GM19467 (cell line): ENCODE results near the gene TUBG1.

Experiments
- ATAC-seq: cut with Tn5 transposase; IDR thresholded peaks from one replicate; pipeline ENCODE4 v1.9.1; 2021; ENCODE audit warnings: mild to moderate bottlenecking, moderate library complexity; ENCODE audit not compliant: unreplicated experiment

TUBG1 gene

DNA sequence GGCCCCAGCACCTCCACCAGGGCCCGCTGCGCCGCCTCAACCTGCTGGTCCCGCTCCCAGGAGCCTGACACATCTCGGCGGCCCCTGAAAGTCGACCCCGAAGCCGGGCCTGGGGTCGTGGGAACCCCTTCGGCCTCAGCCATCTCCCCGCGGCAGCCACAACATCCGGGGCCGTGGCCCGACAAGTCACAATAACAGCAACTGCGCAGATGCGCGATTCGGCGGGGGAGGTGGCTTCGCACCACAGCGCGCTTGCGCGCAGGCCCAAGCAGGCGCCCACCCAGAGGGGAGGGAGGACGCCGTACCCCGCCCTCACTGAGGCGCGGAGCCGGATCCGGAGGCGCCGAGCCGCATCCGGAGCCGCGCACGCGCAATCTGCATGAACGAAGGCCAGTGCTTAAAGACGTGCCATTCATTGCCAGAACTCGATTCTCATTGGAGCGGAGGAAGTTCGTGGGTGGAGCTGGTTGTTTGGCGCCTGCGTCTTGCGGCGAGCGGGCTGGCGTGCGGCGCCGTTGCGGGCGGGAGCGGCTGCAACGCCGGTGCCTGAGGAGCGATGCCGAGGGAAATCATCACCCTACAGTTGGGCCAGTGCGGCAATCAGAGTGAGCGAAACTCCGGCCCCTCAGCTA, at the start of gene TUBG1, which contains the start of gene RETREG3:
TUBG1 (plus strand) TSS at position 502 of the 632 bp plus-strand sequence; CDS start at position 557, 55 bp downstream.
RETREG3 (minus strand) TSS at position 193 of the 632 bp plus-strand sequence; CDS start at position 143, 50 bp downstream.
- ATAC-seq, result peak; percentile 86

DNA sequence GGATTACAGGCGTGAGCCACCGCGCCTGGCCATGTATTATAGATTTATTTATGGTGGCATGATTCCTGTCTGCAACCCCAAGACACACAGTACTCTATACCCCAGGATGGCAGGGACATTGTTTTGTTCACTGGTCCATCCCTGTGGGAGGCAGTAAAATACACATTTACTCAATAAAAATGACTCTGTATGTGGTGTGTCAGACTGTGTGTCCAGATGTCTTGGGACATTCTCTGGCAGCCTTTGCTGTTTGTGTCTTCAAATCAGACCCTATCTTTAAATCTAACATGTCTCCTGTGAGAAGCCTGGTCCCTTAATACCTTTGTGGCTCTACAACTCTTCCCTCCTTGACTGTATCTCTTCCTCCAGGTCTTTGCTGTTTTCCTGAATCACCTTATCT, 49.2 kb upstream of the TUBG1 start:
- no peak for ATAC-seq

DNA sequence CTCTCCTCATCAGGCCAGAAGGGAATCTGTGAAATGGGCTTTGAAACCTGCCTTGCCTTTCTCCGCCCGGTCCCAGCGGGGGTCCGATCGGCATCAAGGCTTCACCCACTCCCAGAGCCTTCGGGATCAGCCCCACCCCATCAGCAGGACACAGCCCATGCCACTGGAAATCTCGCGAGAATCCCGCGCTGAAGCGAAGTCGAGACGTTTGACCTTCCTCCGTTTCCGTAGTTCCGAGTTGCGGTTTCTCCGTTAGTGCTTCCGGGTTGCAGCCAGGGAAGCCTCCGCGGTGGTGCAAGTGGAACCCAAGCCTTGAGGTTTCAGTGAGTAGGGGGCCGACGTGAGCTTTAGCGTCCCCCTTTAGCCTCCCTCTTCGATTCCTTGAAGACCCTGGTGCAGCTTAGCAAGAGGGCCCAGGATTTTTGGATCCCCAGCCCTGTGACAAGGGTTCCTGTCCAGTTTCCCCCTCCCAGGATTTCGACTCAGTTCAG, 47.5 kb upstream of the TUBG1 start, which contains the start of gene COASY:
COASY (plus strand) TSS at position 252 of the 491 bp plus-strand sequence. CDS start 475 bp downstream, outside the sequence.
- ATAC-seq, result no peak

DNA sequence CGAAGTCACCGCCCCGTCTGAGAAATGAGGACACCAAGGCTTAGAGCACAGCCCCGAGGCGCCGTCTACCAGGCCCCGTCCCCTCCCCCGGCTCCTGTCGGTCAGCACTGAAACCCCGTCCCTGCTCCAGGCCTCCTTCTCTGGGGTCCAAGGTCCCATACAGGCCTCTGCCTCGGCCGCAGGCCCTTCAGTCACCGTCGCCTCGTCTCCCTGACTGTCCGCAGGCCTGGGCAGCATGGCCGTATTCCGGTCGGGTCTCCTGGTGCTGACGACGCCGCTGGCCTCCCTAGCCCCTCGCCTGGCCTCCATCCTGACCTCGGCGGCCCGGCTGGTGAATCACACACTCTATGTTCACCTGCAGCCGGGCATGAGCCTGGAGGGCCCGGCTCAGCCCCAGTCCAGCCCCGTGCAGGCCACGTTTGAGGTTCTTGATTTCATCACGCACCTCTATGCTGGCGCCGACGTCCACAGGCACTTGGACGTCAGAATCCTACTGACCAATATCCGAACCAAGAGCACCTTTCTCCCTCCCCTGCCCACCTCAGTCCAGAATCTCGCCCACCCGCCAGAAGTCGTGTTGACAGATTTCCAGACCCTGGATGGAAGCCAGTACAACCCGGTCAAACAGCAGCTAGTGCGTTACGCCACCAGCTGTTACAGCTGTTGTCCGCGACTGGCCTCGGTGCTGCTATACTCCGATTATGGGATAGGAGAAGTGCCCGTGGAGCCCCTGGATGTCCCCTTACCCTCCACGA, 46.9 kb upstream of the TUBG1 start:
- no peak for ATAC-seq

DNA sequence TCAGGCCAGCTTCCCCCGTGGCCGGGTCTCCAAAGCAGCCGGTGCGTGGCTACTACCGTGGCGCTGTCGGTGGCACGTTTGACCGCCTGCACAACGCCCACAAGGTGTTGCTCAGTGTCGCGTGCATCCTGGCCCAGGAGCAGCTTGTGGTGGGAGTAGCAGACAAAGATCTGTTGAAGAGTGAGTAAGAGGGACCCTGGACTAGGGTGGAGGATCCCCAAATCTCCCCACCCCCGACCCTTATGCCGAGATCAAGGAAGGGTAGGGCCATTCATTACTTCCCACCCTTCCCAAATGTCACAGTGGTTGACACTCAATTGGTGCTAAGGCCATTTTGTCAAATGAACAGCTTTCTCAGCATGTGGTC, 46.4 kb upstream of the TUBG1 start:
- no peak for ATAC-seq

DNA sequence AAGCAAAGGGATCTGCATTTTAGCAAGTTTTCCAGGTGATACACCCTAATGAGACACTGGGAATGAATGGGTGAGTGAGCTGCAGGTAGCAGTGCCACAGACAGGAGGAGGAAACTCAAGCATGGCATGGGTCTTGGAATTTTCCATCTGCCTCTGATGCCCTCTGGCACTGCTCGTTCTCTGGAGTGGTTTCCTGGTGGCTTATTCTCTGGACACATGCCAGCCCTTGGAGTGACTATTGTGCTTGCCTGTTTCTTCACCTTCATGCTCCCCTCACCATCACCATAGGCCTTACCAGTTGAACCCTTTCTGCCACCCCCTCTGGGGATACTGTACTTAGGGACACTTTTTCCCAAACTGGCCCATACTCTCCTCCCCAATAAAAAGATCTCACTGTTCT, 45.9 kb upstream of the TUBG1 start:
- ATAC-seq, result no peak

DNA sequence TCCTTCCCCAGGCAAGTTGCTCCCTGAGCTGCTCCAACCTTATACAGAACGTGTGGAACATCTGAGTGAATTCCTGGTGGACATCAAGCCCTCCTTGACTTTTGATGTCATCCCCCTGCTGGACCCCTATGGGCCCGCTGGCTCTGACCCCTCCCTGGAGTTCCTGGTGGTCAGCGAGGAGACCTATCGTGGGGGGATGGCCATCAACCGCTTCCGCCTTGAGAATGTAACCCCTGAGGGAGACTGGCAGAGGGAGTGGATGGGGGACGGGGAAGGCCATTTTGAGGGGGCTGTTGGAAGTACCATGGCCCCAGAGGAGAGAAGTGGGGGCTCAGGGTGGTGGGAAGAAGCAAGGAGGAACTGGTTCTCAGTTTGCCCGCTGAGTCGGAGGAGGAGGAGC, 45.5 kb upstream of the TUBG1 start:
- ATAC-seq, result no peak

DNA sequence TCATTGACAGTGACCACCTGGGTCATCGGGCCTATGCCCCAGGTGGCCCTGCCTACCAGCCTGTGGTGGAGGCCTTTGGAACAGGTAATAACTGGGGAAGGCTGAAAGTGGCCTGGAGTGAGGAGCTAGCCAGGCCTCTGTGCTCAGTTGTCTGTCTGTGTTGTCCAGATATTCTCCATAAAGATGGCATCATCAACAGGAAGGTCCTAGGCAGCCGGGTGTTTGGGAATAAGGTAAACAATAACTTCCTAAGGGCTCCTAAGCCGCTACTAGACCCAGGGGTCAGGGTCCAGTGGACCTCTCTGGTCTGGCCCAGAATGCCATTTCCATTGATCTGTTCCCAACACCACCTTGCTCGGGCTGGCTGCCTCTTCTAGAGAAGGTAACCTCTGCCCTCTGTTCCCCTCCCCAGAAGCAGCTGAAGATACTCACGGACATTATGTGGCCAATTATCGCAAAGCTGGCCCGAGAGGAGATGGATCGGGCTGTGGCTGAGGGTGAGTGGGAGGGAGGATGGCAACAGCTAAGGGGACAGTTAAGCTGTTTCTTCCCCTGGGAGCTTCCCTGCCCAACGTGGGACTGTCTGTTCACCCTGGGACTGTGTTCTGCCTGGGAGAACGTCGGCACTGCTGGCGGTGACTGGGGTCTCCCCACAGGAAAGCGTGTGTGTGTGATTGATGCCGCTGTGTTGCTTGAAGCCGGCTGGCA, 44.5 kb upstream of the TUBG1 start:
- ATAC-seq, result no peak

DNA sequence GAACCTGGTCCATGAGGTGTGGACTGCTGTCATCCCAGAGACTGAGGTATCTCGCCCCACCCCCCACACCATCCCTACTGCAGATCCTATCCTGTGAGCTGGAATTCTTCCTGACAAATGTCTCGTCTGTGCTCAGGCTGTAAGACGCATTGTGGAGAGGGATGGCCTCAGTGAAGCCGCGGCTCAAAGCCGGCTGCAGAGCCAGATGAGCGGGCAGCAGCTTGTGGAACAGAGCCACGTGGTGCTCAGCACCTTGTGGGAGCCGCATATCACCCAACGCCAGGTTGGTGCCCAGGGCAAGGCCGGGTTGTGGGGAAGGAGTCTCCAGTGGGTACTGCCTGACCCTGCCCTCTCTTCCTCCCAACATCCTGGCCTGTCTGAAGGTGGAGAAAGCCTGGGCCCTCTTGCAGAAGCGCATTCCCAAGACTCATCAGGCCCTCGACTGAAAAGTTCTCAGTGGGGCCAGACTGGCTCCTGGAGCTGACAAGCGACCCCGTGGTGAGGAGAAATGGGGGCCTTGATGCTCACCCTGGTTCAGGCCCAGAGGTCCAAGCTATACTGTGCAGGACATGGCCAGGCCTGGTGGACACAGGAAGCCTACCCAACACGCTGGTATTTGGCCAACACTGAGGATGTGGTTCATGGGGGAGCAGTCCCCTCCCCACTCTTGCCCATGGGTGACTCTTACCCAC, 43.8 kb upstream of the TUBG1 start:
- no peak for ATAC-seq

DNA sequence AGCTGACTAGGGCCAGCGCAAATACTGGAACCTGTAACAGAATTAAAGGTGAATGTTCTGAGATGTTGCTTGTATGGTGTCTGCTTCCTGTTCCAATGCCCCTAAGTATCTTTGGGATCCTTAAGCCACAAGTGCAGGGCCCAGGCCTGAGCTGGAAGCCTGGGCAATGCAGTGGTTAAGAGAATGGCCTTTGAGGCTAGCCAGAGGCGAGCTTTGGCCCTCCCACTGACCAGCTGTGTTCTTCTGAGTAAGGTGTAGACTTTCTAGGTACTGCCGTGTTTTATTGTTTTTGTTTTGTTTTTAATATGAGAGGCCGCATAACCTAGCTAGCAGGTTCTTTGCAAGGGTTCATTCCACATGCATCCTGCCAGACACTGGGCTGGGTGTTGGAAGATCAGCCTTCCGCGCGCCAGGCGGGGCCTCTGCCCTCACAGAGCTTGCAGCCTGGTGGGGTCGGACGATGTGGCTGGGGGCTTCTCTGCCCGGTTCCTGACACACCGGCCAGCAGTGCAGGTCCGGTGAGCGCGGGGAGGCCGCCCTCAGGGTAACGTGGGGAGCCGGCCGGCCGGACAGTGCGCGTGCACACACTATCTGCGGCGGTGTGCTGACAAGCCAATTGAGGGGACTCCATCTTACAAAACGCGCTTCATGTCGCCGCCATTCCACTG, 43.1 kb upstream of the TUBG1 start:
- ATAC-seq, result no peak

DNA sequence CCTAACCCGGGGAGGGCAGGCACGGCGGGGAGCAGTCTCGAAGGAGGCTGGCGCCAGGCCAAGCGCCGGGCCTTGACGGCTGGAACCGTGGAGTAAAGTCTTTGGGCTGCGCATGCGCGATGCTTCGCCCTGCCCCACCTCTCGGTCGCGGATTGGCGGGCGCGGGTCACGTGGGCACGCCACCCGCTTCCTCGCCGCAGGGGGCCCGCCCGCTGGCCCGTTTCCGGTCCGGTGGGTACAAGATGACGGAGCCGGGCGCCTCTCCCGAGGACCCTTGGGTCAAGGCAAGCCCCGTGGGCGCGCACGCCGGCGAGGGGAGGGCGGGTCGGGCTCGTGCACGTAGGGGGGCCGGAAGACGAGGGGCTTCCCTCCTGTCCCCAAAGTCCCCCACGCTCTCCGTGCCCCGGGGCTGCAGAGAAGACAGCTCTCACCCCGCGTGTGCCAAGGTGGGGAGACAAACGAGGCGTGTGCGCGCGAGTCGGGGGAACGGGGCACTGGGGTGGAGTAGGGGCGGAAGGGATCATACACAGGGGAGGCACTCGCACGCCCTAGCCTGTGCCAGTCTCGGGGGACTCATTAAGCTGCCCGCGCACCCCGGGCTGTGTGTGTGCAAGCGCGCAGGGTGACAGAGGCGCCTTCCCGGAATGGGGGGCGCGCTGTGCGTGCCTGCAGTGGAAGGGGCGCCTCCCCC, 42.5 kb upstream of the TUBG1 start, which contains the start of gene MLX:
MLX (plus strand) TSS at position 218 of the 691 bp plus-strand sequence; CDS start at position 243, 25 bp downstream.
- ATAC-seq, result peak; percentile 64

DNA sequence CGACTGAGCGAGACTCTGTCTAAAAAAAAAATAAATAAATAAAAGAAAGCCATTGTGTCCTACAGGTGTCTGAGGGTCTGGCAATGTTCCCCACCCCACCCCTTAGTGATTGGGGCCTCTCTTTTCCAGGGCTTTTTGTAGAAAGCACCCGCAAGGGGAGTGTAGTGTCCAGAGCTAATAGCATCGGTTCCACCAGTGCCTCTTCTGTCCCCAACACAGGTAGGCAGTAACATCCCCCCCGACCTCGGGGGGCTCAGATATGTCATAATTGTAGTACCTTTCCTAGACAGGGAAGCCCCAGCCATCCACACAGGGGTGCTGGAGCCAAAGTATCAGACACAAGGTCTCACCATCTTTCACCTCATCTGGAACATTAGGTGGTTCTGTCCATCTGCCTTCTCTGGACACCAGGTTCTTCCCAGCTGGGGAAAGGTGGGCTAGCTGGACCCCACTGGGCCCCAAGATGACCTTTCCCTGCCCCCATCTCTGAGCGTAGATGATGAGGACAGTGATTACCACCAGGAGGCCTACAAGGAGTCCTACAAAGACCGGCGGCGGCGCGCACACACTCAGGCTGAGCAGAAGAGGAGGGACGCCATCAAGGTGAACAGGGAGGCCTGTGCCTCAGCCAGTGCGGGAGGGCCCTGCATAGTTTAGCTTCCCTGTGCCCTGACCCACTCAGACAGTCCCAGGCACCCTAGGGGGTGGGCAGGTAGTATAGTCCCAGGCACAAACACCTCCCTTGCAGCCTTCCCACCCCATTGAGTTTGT, 41.0 kb upstream of the TUBG1 start:
- ATAC-seq, result no peak

DNA sequence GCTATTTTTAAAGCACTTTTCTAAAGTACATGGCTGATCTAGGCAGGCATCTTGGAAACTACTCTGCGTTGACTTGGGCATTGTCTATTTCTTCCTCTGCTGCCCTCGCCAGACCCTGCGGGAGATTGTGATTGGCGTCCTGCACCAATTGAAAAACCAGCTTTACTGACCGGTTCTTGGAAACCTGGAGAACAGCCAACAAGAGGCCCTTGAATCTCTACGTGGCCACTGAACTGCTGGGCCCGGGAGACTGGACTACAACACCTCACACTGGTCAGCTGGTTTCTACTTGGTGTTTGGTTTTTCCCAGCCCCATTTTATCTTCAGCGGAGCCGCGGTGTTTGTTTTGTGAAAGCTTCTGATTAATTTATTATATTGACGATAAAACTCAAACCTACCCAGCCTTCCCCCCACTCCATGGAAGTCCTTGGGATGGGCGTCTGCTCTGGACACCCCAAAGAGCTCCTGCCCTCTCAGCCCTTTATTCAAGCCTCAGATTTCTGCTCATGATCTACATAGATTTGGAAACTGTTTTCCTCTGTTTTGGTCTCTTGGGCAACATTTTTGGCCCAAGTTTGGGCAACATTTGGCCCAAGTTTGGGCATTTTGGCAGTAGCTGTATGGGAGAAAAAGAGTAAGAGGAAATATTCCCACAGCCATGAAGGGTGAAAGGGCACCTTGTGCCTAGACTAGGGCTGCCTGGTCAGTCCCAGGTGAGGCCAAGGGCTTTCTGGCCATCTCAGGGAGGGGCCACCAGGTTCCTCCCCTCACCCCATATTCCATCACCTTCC, 37.9 kb upstream of the TUBG1 start:
- ATAC-seq, result no peak

DNA sequence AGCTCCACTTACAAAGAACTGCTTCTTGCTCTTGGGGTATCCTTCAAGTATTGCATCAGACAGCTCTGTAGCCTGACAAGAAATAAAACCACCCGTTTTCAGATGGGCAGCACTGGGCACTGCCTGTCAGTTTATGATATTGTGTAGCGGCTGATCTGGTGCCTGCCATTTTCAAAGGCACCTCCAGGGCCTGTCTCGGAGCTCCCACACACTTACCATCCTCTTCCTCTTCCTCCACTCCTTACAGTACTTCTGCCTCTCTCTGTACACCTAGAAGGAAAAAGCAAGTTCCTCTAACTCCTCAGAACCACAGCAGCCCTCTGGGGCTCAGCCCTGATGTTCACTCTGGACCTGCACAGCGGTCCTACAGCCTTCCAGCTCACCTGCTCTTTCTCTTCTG, 36.4 kb upstream of the TUBG1 start:
- no peak for ATAC-seq

DNA sequence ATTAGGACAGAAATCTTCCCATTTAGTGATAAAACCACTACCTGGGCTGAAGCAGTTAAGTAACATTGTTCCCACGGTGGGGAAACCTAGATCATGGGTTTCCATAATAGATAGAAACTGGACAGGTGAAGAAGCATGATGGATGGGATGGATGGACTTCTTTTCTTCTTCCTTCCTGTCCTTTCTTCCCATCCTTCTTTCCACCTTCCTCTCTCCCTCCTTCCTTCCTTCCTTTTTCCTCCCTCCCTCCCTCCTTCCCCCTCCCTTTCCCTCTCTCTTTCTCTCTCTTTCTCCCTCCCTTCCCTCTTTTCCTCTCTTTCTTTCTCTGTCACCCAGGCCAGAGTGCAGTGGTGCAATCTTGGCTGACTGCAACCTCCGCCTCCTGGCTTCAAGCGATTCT, 35.0 kb upstream of the TUBG1 start:
- ATAC-seq, result no peak

DNA sequence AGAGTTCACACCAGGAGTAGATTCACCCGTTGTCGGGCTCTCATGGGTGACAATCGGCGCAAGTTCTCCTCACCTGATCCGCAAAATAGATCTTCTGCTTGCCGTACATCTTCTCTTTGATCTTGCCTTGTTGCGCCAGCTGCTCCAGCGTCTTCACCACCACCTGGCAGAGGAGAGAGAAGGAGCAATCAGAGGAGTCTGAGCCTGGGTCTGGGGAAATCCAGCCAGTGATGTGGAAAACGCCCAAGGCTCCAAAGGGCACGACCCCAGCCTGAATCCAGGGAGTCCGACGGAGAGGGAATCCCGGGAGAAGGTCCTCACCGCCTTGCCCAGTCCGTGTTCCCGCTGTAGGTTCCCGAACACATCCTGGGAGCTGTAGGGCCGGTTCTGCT, 32.3 kb upstream of the TUBG1 start:
- ATAC-seq, result no peak

DNA sequence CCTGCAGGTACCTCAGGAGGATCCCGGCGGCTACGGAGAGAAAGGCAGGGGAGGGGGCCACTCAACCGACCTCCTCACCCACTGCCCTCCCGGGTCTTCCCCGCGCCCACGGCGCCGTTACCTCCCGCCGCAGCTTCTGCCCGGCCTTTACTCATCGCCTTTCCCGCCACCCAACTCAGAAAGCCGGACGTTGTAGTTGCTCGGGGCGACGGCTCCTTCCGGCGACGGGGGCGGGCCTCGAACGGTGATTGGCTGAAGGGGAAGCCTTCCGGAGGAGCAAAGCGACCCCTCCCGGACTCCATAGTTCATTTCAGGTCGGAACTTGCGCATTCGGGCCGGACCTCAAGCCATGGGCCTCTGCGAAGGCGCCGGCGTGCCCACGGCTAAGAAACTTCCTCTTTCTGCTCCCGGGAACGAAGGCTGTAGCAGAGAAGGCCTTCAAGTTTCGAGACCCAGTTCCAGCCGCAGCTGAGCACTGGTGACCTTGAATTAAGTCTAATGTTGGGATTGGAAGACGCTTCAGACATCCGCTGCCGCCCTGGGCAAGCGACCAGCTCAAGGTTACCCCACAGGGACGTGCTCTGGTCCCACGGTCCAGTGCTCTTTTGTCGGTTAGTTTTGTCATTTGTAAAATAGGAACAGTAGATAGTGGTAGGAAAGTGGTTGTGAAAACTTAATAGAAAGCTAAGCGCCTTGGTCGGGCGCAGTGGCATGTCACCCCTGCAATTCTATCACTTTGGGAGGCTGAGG, 31.8 kb upstream of the TUBG1 start, which contains the start of gene PSMC3IP:
PSMC3IP (minus strand) TSS at position 198 of the 750 bp plus-strand sequence; CDS start at position 155, 43 bp downstream.
- peak; percentile 67 for ATAC-seq
